Measurements from ENCODE around the gene WWOX.
A peak's percentile ranks its signal among the peaks of the same experiment; 100 is the strongest.
"Not testable (repeated sequence)": the region's sequence is repeated elsewhere in the genome, so short reads cannot be mapped to it uniquely, and the experiment has no call there.

The WWOX gene

DNA sequence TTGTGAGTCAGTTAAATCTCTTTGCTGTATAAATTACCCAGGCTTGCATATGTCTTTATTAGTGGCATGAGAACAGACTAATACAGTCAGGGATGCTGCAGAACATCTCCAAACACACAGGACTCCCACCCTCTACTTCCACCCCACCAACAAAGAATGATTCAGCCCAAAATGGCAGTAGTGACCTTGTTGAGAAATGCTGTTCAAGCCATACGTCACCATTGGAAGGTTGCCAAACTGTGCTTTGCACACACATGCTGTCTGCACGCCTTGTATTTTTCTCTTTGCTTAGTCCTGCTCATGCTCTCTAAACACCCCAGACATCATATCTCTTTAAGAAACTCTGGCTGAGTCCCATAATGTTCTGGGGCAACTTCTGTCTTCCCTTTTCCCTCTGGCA lies 589.6 kb downstream of the WWOX start:
- in situ Hi-C loops (cut with MboI; ENCODE audit: low pct_unique_long_range_greater_than_20kb, low sequenced_read_pairs): no loop called here
- no peak for DNase-seq

DNA sequence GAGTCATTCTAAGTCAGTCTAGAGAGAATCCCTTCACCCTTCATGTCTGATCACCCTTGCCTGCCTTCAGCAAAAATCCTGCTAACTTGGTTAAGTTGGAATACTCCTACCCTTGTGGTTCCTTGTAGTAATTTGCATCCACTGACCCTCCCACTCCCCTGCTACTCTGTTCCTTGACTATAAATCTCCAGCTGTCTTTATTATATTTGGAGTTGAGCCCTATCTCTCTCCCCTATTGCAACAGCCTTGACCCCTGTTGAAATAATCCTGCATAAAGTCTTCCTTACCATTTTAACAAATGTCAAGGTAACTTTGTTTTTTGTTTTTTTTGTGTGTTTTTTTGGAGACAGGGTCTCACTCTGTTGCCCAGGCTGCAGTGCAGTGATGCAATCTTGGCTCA lies 590.1 kb downstream of the WWOX start:
- in situ Hi-C loops (cut with MboI; ENCODE audit: low pct_unique_long_range_greater_than_20kb, low sequenced_read_pairs): no loop called here

DNA sequence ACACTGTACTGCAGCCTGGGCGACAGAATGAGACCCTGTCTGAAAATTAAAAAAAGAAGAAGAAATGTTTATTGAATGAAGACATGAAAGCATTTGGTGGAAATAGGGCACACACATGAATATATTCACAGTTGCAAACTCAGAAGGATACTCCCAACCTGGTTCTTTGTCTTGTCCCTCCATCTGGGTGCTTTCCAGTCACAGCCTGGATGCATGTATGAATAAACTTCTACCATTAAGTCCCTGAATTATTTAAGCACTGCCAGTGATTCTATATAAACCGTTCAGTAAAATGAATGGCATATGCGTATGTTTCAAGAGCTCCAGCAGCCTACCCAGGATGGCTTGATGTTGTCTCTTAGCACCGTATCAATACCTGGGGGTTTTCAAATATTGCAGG lies 591.1 kb downstream of the WWOX start:
- DNase-seq: no peak
- in situ Hi-C loops (cut with MboI; ENCODE audit: low pct_unique_long_range_greater_than_20kb, low sequenced_read_pairs): no loop called here

More for the DNA sequence above, 590.1 kb downstream of the WWOX start:
- DNase-seq: no peak

DNA sequence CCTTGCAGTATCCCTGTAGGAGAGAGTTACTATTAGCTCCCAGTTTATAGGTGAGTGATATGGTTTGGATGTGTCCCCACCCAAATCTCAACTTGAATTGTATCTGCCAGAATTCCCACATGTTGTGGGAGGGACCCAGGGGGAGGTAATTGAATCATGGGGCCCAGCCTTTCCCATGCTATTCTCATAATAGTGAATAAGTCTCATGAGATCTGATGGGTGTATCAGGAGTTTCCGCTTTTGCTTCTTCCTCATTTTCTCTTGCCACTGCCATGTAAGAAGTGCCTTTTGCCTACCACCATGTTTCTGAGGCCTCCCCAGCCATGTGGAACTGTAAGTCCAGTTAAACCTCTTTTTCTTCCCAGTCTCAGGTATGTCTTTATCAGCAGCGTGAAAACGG lies 592.3 kb downstream of the WWOX start:
- DNase-seq; in situ Hi-C loops (cut with MboI; ENCODE audit: low pct_unique_long_range_greater_than_20kb, low sequenced_read_pairs): not testable (repeated sequence)

DNA sequence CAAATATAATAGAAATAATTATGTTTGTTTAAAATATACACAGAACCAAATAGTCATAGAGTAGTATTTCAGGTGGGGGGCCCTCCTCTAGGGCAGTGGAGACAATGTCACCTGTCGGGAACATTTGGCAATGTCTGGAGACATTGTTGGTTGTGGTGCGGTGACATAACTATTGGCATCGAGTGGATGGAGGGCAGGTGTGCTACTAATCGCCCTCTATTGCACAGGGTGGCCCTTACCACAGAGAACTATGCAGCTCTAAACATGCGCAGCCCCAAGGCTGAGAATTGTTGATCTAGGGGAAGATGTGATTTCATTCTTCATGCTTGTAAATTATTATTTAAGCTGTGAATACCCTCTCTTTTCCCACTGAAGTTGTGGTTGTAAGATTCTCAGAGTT lies 594.0 kb downstream of the WWOX start:
- in situ Hi-C loops (cut with MboI; ENCODE audit: low pct_unique_long_range_greater_than_20kb, low sequenced_read_pairs): no loop called here
- DNase-seq: no peak

DNA sequence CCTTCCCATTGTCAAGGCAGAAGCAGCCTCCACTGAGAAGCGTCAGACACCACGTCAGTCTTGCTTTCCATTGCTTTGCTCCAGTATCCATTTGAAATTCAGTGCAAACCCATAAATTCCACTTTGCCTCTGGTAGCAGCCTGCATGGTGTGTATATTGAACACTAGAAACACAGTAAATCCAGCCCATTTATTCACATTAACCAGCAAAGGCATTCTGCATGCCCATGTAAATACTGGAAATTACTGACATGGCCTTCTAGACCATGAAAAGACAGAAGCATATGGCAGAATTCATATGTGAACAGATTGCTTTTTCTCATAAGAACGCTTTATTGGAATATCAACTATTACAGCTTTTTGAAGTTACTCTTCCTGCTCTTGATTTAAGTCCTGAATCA lies 595.0 kb downstream of the WWOX start:
- no peak for DNase-seq
- in situ Hi-C loops (cut with MboI; ENCODE audit: low pct_unique_long_range_greater_than_20kb, low sequenced_read_pairs): no loop called here

DNA sequence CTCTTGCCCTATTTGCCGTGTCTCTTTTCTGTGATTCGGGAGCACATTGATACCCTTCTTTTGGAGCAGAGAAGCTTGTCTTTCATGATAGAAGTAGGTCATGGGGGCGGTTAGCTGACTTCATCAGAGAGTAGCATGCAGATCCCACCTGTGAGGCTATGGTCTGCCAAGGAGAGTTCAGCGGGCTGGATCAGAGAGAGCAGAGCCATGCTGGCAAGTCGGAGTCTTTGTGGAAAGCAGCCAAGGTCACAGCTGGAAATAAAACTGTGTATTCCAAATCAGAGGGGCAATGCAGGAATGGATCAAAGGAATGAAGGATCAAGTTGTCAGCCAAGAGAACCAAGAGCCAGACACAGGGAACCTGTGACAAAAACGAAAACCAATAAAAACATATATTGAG lies 595.9 kb downstream of the WWOX start:
- in situ Hi-C loops (cut with MboI; ENCODE audit: low pct_unique_long_range_greater_than_20kb, low sequenced_read_pairs): no loop called here

DNA sequence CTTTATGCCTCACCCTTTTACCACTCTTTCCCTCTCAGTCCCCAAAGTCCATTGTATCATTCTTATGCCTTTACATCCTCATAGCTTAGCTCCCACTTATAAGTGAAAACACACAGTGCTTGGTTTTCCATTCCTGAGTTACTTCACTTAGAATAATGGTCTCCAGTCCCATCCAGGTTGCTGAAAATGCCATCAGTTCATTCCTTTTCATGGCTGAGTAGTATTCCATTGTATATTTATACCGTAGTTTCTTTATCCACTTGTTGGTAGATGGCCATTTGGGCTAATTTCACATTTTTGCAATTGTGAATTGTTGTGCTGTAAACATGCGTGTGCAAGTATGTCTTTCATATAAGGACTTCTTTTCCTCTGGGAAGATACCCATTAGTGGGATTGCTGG lies 597.3 kb downstream of the WWOX start:
- in situ Hi-C loops (cut with MboI; ENCODE audit: low pct_unique_long_range_greater_than_20kb, low sequenced_read_pairs): no loop called here
- no peak for DNase-seq

More for the DNA sequence above, 595.9 kb downstream of the WWOX start:
- no peak for DNase-seq

DNA sequence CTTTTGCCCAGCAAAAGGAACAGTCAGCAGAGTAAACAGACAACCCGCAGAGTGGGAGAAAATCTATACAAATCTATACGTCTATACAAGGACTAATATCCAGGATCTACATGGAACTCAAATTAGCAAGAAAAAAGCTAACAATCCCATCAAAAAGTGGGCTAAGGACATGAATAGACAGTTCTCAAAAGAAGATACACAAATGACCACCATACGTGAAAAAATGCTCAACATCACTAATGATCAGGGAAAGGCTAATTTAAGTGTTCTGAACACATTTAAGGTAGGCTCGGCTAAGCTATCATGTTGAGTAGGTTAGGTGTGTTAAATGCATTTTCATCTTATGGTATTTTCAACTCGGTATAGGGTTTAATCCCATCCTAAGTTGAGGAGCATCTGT lies 598.0 kb downstream of the WWOX start:
- in situ Hi-C loops (cut with MboI; ENCODE audit: low pct_unique_long_range_greater_than_20kb, low sequenced_read_pairs): no loop called here
- no peak for DNase-seq

DNA sequence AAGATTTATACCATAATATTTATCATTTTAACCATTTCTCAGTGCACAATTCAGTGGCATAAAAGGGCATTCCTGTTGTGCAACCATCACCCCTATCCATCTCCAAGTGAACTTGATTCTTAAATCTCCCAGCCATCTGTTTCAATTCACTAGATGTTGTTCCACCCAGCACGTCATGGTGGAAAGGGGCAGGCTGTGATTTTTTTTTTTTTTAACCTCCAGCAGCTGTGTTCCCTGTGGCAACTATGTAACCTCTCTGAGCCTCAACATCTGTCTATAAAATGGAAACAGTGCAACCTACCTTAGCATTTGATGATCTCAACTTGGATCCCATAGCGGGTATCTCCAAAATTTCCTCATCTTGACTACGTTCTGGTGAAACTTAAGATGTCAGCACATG lies 604.5 kb downstream of the WWOX start:
- no peak for DNase-seq
- in situ Hi-C loops (cut with MboI; ENCODE audit: low pct_unique_long_range_greater_than_20kb, low sequenced_read_pairs): no loop called here

DNA sequence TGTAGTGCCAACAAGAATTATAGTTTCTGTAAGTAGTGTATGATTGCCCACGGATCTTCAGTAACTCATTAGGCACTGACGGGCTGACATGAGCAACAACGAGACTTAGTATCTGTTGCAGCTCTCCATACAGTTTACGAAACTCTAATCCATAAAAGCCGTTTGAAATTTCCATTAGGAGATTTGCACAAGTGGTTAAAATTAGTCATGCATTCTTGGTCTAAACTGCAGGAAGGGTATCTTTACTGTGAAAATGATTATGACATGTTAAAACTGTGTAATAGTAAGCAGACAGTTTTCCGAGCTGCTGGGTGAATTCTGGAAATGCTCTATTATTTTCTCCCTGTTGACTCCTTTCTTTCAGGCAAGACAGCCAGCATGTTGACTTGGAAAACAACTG lies 605.0 kb downstream of the WWOX start:
- no peak for DNase-seq
- in situ Hi-C loops (cut with MboI; ENCODE audit: low pct_unique_long_range_greater_than_20kb, low sequenced_read_pairs): no loop called here

DNA sequence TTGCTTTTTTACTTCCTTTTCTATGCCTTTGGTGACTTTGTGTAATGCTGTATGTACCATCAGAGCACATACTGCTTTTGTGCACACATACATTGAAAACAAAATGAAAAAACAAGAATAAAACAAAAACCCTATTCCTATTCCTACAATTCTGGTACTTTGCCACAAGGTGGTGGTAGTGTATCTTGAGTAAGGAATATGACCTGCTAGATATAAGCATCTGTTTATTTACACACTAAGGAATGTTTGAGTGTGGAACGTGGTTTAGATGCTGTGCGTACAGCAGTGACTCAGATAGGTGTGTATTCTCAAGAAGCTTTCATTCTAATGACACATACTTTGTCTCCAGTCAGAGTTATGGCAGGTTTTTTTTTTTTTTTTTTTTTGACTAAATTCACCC lies 606.2 kb downstream of the WWOX start:
- in situ Hi-C loops (cut with MboI; ENCODE audit: low pct_unique_long_range_greater_than_20kb, low sequenced_read_pairs): no loop called here
- DNase-seq: peak; percentile 23

DNA sequence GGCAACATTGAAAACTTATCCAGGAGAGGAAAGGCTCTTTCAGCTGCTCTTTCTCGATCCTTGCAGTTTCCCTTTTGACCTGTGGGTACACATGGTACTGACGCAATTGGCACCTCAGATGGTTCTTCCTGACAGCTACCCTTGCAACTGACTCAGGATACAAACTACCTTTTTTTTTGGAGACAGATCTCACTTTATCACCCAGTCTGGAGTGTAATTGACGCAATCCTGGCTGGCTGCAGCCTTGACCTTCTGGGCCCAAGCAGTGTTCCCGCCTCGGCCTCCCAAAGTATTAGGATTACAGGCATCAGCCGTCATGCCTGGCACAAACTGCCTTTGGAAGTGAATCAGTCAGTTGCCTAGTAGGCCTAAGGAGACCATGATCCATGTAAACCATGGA lies 607.2 kb downstream of the WWOX start:
- in situ Hi-C loops (cut with MboI; ENCODE audit: low pct_unique_long_range_greater_than_20kb, low sequenced_read_pairs): no loop called here
- DNase-seq: no peak

DNA sequence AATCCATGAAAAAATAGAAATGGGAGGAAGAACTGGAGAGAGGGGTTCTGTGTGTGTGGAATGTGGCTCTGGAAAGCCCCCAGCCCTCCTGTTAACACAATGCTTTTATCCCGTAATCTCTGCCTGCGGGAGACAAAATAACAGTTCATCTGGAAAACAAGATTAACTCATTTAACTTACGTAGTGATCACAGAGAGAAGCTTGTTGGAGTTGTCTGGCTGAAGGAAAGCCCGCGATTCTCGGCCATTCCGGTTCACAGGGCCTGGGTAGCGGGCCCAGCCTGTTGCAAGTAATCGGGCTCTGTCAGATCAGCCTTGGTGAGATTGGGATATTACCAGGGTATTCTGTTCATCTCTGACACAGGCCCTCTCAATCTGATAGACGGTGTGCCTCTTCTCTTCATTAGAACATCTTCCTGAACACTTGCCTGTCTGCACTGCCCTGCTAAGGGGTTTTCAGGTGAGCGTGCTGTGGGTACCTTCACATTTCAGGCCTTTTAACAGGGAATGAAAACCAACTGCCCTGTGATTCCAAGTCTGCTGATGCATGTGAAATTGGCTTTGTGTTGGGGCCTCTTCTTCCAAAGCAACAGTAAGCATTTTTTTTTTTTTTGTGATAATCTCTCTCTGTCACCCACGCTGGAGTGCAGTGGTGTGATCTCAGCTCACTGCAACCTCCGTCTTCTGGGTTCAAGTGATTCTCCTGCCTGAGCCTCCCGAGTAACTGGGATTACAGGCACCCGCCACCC lies 609.9 kb downstream of the WWOX start:
- in situ Hi-C loops (cut with MboI; ENCODE audit: low pct_unique_long_range_greater_than_20kb, low sequenced_read_pairs): no loop called here
- DNase-seq: no peak

DNA sequence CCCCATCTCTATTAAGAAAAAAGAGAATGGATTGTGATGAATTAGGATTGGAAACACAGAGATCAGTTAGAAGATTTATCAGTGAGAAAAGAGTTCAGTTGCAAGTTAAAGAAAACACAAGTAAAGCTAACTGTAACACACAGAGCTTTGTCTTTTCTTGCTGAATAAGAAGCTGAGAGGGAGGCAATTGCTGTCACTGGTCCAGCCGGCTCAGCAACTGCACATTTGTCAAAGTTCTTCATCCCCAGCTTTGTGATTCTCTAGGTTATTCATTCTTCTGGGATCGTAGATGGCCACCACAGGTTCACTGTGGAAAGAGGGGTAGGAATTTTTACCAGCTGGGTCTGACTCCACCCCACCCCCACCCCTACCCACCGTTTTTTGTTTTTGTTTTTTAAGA lies 615.7 kb downstream of the WWOX start:
- DNase-seq: no peak
- in situ Hi-C loops (cut with MboI; ENCODE audit: low pct_unique_long_range_greater_than_20kb, low sequenced_read_pairs): no loop called here

DNA sequence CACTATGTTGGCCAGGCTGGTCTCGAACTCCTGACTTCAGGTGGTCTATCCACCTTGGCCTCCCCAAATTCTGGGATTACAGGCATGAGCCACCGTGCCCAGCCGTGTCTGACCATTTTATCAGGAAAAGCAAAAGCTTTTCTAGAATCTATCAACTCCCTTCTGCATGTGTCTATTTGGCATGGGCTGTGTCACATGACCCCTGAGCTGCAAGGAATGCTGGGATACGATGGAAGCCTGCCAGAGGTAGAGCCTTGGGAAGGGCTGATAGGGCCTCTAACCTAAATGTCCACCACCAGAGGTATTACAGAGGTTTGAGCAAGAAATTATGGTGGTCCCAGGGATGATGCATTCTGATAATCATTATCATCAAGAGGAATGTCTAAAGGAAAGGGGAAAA lies 616.2 kb downstream of the WWOX start:
- no peak for DNase-seq
- in situ Hi-C loops (cut with MboI; ENCODE audit: low pct_unique_long_range_greater_than_20kb, low sequenced_read_pairs): no loop called here

DNA sequence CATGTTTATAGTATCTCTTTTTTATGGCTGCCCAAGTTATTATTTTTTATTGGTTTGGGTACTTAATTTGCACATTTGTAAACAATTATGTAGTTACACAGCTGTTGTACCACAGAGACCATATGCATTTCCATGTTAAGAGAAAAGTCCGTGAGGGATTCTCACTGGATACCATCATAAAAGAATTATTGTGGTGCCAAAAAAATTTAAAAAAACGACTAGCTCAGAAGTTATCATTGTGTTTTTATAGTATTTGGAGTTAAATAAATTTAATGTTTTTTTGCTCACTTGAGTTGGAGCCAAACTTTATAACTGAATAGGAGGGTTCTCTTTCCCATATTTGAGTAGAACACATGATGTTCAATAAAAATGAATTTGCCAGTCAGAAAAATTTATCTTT lies 618.7 kb downstream of the WWOX start:
- DNase-seq: no peak
- in situ Hi-C loops (cut with MboI; ENCODE audit: low pct_unique_long_range_greater_than_20kb, low sequenced_read_pairs): no loop called here

DNA sequence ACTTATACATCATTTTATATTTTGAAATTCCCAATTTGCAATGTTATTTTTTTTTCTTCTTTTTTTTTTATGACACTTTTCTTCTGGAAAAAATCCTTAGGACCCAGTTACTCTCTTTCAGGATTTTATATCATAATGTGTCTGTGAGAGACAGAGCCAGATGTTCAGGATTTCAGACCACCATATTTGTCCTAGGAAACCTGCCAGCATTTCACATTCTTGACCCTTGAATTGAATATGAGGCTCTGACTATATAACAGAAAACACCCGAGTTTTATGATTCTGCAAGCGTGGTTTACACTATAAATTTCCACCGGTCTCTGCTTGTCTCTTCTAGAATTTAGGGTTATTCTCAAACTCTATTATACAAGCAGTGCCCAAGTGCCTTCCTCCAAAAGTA lies 621.0 kb downstream of the WWOX start:
- no peak for DNase-seq
- in situ Hi-C loops (cut with MboI; ENCODE audit: low pct_unique_long_range_greater_than_20kb, low sequenced_read_pairs): no loop called here

DNA sequence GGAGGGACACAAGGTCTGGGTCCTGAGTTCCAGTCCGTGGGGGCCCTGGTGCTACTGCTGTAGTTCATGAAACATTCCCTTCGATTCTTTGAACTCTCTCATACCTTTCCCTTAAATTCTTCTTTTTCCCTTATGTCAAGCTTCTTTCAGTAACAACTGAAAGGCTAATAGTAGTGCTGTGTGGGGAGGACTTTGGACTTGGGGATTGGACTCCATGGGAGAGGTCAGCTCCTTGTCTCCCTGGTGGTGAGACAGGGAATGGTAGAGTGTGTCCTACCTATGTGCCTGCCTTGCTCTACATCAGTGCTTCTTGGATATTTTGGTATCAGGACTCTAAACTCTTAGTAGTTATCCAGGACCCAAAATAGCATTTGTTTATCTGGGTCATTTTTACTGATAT lies 628.1 kb downstream of the WWOX start:
- no peak for DNase-seq
- in situ Hi-C loops (cut with MboI; ENCODE audit: low pct_unique_long_range_greater_than_20kb, low sequenced_read_pairs): no loop called here

DNA sequence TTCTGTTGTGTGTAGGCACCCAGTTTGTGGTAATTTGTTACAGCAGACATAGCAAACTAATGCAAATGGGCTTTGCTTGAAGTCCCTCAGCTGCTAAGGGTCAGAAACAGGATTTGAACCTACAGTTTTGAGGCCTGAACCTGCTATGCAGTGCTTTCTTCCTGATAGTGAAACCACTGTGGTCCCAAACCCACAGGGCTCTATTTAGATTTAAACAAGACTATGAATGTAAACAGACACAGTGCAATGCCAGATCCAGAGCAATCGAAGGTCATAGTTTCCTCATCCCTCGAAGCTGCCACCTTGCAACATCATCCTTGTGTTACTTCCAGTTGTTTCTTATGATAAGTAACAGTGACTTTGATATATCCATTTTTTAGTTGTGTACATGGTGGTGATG lies 630.2 kb downstream of the WWOX start:
- in situ Hi-C loops (cut with MboI; ENCODE audit: low pct_unique_long_range_greater_than_20kb, low sequenced_read_pairs): no loop called here

DNA sequence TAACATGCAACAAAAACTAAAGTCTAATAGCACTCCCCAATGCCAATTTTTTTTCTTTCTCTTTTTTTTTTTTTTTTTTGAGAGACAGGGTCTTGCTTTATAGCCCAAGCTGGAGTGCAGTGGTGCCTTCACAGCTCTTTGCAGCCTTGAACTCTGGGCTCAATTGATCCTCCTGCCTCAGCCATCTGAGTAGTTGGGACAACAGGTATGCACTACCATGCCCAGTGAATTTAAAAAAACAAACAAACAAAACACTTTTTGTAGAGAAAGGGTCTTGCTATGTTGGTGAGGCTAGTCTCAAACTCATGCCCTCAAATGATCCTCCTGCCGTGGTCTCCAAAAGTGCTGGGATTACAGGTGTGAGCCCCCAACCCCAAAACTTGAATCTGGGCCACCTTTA lies 632.3 kb downstream of the WWOX start:
- in situ Hi-C loops (cut with MboI; ENCODE audit: low pct_unique_long_range_greater_than_20kb, low sequenced_read_pairs): no loop called here
- DNase-seq: no peak

More for the DNA sequence above, 630.2 kb downstream of the WWOX start:
- DNase-seq: no peak

DNA sequence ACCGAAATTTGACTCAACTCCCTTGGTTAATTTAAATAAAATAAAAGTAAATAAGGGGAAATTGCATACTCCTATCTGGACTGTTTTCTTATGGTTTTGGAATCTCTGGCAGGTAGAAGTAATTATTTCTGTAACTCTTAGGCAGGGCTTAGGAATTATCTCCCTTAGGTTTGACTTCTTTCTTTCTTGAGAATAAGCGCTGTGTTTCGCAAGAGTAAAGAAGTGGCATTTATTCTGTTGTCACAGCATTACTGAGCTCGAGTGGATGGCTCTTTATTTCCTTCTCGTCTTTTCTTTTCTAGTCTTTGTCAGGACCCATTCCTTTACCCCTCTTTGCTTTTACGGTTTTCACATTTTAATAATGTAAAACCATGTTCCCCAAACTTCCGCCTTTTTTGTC lies 633.2 kb downstream of the WWOX start:
- in situ Hi-C loops (cut with MboI; ENCODE audit: low pct_unique_long_range_greater_than_20kb, low sequenced_read_pairs): no loop called here
- no peak for DNase-seq
